Measurements from ENCODE around the gene ACAP1. TPM values are rescaled to one million over a fixed set of nuclear protein-coding genes. Genes with fewer than 3 reads are reported as not detected.
A peak's percentile ranks its signal among the peaks of the same experiment; 100 is the strongest.

Gene ACAP1
- total RNA-seq, 2 donors from 2014 or later: 0.99 to 2.1 TPM

DNA sequence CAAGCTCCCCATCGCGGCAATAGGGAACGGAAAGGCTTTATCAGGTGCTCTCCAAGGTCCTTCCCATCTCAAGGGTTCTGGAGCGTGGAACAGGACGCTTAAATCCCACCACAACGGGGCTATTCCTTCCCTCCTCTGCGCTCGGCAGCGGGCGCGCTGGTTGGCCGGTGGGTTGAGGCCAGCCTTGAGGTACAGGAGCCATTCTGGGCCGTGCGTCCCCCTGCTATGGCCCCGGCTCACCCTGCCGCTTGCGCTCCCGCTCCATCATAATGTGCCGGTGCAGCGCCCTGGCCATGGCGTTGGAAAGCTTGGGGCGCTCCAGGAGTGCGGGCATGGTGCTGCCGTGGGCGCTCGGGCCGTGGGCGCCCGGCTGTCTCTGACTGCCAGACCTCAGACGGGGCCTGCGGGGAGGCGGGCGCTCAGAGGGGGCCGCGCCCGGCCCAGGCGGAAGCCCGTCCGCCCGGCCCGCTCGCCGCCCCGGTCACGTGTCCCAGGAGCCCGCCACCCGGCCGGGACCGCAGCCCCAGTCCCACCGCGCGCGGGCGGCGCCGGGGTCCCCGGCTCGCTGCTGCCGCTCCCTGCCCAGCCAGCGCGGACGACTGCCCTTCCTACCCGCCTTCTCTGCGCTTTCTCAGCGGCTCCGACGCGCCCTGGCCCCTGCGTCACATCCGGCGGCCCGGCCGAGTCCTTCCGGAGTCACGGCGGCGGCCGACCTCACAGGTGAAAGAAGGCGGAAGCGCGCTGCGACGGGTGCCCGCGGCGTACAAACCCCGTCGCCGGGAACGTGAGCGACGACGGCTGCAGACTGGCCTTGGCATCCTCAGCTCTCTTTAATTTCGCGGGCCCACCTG lies 21.4 kb upstream of the ACAP1 start, which contains the start of gene GPS2:
Gene GPS2 (minus strand): TSS at position 642 of the 851 bp plus-strand sequence. CDS start 308 bp downstream, at position 334.
- DNase-seq (peak; percentile 94 to 95 (median 94)), ATAC-seq (peak; percentile 96)
- intact Hi-C loops (cut with DNase I): no loop called here
- Histone ChIP-seq H3K4me1 (peaks cover 49% of the 10 kb centered on the region), H3K27ac (peak within 1 kb of the TSS; percentile 88 to 97 (median 90)), H3K4me3 (peak within 1 kb of the TSS; percentile 86 to 91), H3K27me3 (no peaks in the 10 kb centered on the region), H3K9me3 (no peaks in the 10 kb centered on the region), H3K36me3 (replicated peaks in 1 of 2; ENCODE audit: insufficient read depth in 1 of 2, low read depth in 2 of 2) (peaks cover 5 to 35% of the 10 kb centered on the region in 2 donors)
- TF ChIP-seq POLR2A (IDR thresholded peaks at IDR 0.05) (peak; percentile 79 to 80 (median 79)), CTCF (IDR thresholded peaks at IDR 0.05) (no peak)
- whole genome bisulfite sequencing, 2 donors: 0% methylated on average over 9 to 39 of the region's 95 CpGs

- H3K36me3 ChIP-seq (replicated peaks in 1 of 2; ENCODE audit: insufficient read depth in 1 of 2, low read depth in 2 of 2): peaks cover 5 to 33% of the 10 kb centered on the region in 2 donors
- intact Hi-C loops (cut with DNase I): no loop called here
- no peaks in the 10 kb centered on the region for H3K9me3 ChIP-seq
- peaks cover 41% of the 10 kb centered on the region for H3K4me1 ChIP-seq
- peak overlapping the region; percentile 86 to 91 for H3K4me3 ChIP-seq
- WGBS, 2 donors: 14 to 29% methylated on average over 16 to 30 of the region's 30 CpGs
- TF ChIP-seq CTCF (IDR thresholded peaks at IDR 0.05) (no peak), POLR2A (IDR thresholded peaks at IDR 0.05) (peak in 2 of 3 donors; percentile 36 to 39)
- DNase-seq (peak; percentile 50 to 65 (median 57)), ATAC-seq (peak; percentile 5)
- H3K27ac ChIP-seq: peak overlapping the region; percentile 88 to 97 (median 90)
- H3K27me3 ChIP-seq: no peaks in the 10 kb centered on the region
These were observed 20.6 kb upstream of the ACAP1 start for GRCh38 chr17:7315570-7316235.

DNA sequence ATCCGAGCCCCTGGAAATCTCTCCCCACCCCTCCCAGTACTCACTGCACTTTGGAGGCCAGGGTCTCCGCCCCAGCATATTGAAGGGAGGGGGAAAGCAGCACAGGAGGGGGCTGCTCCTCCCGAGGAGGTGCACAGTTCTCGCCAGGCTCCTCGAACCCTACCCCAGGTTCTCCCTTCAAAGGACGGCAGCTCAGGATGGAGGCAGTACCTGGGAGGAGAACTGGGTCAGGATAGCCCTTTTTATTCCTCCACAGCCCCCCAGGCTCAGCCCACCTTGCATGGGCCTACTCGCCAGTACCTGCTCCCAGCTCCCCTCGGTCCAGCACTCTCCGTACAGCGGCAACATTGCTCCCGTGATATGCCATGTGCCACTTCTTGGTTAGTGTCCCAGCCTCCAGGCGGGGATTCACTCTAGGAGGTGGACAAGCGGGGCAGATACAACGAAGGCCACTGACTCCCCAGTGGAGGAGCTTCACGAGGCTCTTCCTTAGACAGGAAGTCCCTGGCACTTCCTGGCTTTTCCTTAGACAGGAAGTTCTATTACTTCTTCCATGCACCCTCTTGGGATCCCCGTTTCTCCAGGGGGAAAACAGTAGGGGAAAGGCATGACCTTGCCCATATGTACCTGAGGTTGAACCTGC lies 19.0 kb upstream of the ACAP1 start:
- Histone ChIP-seq H3K4me3 (no peak overlapping the region), H3K27me3 (no peaks in the 10 kb centered on the region), H3K4me1 (peaks cover 34% of the 10 kb centered on the region), H3K36me3 (replicated peaks in 1 of 2; ENCODE audit: insufficient read depth in 1 of 2, low read depth in 2 of 2) (peaks cover 0 to 32% of the 10 kb centered on the region in 2 donors), H3K27ac (no peak overlapping the region), H3K9me3 (no peaks in the 10 kb centered on the region)
- ATAC-seq: no peak
- 88 to 90% methylated on average over 16 of the region's 16 CpGs for WGBS, 2 donors
- TF ChIP-seq CTCF (IDR thresholded peaks at IDR 0.05) (no peak), POLR2A (IDR thresholded peaks at IDR 0.05) (no peak)
- intact Hi-C loops (cut with DNase I): no loop called here
- DNase-seq: no peak

- 87 to 93% methylated on average over 3 to 13 of the region's 13 CpGs for WGBS, 2 donors
- Histone ChIP-seq H3K27ac (no peak overlapping the region), H3K27me3 (no peaks in the 10 kb centered on the region), H3K36me3 (replicated peaks in 1 of 2; ENCODE audit: insufficient read depth in 1 of 2, low read depth in 2 of 2) (peaks cover 0 to 29% of the 10 kb centered on the region in 2 donors), H3K4me1 (peaks cover 24% of the 10 kb centered on the region), H3K4me3 (no peak overlapping the region), H3K9me3 (no peaks in the 10 kb centered on the region)
- intact Hi-C loops (cut with DNase I): no loop called here
- ATAC-seq (no peak), DNase-seq (no peak)
- TF ChIP-seq POLR2A (IDR thresholded peaks at IDR 0.05): no peak
- TF ChIP-seq CTCF (IDR thresholded peaks at IDR 0.05): no peak
These were observed 18.0 kb upstream of the ACAP1 start for GRCh38 chr17:7318121-7318860.

All from body of pancreas (tissue), 4 donors.